Measurements from ENCODE around the gene CYP4F12.

DNA sequence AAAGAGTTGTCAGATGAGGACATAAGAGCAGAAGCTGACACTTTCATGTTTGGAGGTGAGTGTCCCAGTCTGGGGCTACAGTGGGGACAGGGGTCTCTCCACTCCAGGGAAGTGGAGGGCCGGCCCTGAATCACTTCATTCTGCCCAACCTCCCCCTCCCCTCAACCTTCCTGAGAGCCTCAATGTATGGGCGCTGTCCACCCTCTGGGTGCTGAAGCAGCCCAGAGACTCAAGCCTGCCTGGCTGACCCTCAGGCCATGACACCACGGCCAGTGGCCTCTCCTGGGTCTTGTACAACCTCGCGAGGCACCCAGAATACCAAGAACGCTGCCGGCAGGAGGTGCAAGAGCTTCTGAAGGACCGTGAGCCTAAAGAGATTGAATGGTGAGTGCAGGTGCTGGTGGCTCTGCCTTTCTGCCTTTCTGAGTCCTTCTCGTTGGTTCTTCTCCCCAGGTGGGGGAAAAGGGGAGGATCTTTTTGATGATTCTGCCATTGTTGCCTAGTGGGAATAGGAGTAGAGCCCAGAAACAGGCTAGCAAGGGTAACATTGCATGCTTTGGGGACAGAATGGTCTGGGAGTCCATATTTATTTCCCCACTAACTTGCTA lies 49.1 kb upstream of the CYP4F12 start:
- TF ChIP-seq, protein P1, sequence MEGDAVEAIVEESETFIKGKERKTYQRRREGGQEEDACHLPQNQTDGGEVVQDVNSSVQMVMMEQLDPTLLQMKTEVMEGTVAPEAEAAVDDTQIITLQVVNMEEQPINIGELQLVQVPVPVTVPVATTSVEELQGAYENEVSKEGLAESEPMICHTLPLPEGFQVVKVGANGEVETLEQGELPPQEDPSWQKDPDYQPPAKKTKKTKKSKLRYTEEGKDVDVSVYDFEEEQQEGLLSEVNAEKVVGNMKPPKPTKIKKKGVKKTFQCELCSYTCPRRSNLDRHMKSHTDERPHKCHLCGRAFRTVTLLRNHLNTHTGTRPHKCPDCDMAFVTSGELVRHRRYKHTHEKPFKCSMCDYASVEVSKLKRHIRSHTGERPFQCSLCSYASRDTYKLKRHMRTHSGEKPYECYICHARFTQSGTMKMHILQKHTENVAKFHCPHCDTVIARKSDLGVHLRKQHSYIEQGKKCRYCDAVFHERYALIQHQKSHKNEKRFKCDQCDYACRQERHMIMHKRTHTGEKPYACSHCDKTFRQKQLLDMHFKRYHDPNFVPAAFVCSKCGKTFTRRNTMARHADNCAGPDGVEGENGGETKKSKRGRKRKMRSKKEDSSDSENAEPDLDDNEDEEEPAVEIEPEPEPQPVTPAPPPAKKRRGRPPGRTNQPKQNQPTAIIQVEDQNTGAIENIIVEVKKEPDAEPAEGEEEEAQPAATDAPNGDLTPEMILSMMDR (IDR thresholded peaks at IDR 0.05; ENCODE audit: borderline replicate concordance, extremely low read depth, low read length, poor library complexity, severe bottlenecking), result no peak
- no peak for TF ChIP-seq EZH2 (IDR thresholded peaks at IDR 0.05; ENCODE audit: borderline replicate concordance, low read depth, low read length, severe bottlenecking)
